Measurements from ENCODE around the gene LRCH1.
"Not testable (repeated sequence)": the region's sequence is repeated elsewhere in the genome, so short reads cannot be mapped to it uniquely, and the experiment has no call there.

Gene LRCH1

DNA sequence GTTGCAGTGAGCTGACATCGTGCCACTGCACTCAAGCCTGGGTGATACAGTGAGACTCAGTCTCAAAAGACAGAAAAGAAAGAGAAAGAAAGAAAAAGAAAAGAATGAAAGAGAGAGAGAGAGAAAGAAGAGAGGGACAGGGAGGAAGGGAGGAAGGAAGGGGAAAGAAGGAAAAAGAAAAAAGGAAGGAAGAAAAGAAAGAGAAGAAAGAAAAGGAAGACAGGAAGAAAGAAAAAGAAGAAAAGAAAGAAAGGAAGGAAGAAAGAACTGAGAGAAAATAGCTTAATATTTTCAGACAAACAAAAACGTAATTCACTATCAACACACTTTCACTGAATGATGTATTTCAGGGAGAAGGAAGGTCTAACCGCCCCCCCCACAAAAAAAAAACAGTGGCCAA is 204.7 kb downstream of the LRCH1 start:
- no peak for FAIRE-seq

DNA sequence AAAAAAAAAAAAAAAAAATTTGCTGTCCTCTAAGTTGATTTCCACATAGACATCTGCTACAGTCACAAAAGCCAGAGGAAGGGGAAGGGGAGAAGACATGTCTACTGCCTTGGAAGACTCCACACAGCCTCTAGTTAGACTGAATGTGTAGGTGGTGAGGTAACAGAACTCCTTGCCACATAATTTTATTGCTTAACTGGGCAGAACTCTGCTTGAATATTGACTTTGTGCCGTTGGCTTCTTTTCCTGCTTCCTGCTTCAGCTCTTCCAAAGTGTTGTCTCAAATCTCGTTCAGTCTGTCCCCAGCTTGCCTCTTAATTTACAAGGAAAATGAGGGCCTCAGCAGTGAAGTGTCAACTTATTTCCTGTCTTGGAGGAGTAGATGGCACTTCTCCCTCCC is 206.9 kb downstream of the LRCH1 start:
- no peak for FAIRE-seq

DNA sequence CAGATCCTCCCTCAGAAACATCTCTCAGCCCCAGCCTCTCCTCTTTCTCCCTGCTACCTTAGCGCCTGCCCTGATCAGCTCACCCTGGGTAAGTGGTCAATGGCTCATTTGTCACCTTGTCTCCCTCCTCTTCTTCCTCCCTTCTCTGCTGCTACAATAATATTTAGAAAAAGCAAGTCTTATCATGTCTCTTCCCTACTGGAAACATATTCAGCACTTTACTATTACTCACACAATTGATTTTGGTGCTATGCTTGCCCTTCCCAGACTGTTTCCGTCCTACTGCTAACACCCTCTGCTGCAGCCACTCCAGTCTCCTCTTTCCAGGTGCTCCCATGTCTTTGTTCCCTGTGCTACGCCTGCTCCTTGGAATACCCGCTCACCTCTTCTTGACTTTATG is 208.2 kb downstream of the LRCH1 start:
- FAIRE-seq = no peak

DNA sequence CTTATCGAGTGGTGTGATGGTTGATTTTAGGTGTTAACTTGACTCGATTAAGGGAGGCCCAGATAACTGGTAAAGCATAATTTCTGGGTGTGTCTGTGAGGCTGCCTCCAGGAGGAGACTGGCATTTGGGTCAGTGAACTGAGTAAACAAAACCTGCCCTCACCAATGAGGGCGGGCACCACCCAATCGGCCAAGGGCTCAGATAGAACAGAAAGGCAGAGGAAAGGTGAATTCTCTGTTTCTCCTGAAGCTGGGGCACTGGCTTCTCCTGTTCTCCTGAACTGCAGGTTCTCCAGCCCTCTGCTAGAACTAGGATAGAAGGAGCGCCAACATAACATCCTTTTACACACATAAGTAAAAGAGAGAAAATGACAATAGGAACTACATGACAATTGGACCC is 208.9 kb downstream of the LRCH1 start:
- no peak for FAIRE-seq

DNA sequence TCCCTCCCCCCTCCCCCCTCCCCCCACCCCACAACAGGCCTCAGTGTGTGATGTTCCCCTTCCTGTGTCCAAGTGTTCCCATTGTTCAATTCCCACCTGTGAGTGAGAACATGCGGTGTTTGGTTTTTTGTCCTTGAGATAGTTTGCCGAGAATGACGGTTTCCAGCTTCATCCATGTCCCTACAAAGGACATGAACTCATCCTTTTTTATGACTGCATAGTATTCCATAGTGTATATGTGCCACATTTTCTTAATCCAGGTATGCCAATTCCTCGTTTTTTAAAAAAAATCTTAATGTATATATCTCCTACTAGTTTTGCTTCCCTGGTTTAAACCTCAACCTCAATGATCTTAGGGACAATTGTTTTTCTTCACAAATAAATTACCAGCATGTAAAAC is 217.0 kb downstream of the LRCH1 start:
- FAIRE-seq = not testable (repeated sequence)

DNA sequence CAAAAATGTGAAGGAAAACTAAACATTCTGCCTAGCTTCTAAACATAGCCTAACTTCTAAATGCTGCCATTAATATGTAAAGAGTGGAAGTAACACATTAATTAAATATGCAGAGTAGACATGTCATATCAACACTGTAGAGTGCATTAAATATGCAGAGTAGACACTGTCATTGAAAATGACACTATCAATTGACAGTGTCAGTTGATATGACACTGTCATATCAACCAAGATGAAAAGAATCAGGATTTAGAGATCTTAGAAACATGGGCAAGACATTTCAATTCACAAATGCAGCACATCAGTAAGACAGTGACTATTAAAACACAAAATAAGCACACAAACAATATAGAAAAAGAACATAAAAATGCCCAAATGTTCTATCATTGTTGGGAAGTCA is 218.7 kb downstream of the LRCH1 start:
- FAIRE-seq = no peak

DNA sequence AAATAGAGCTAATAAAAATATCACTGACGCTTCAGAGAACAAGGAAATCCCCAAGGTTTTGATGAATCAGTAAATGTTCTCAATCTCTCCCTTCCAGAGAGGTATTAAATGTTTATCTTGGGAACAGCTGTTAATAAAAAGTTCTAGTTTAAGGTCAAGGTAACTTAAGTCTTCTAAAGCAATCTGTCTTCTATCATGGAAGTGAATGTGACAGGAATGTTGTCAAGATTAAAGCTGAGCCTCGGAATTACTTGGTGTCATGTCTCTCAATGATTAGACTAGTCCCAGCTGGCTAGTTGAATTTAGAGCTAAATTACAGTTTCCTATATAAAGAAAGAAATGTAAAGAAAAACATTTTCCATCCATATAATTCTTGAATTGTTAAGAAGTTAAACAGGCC is 220.6 kb downstream of the LRCH1 start:
- no peak for FAIRE-seq

DNA sequence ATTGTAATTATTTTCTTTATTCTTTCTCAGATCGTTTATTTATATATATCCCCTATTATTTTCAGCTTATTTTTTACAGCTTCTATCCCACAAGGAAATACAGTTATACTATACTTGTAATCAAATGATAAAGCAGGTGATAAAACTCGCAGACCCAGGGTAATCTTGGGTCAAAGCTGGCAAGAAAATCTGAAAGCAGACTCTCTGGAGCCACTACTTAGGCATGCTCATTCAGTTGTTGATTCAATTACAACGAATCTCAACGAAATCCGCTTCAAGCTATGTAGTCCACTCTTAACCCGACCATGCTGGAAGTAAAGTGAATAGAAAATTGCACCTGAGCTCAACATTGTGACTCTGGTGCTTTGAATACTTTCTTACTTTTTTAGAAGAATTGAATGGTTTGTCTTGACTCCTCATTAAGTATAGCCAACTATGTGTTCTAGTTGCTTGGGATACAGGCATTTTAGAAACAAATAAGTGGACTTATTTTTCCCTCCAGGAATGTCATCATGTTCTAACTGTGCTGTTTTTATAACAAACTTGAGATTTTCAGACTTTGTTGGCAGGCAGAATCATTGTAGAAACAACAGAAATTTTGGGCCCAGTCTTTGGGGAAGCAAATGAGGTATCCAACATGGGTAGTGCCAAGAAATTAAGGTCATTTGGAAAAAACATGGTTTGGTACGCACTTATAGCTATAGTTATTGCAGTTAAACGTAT is 222.6 kb downstream of the LRCH1 start:
- no peak for FAIRE-seq

DNA sequence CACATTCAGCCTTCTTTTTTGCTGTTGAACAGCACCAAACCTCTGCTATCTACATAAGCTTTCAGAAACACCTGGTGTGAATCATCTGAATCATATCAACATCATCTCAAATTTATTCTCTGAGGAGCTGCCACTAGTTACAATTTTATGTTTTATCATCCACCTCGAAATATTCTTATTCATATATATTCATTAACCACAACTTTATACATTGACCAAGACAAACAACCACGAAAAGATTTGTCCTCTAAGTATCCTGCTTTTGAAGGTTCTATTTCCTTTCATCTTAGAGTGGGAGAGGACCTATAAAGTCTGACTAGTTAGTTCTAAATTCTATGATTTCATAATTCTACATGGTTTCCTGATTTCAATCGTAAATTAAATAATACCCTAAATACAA is 225.1 kb downstream of the LRCH1 start:
- no peak for FAIRE-seq

DNA sequence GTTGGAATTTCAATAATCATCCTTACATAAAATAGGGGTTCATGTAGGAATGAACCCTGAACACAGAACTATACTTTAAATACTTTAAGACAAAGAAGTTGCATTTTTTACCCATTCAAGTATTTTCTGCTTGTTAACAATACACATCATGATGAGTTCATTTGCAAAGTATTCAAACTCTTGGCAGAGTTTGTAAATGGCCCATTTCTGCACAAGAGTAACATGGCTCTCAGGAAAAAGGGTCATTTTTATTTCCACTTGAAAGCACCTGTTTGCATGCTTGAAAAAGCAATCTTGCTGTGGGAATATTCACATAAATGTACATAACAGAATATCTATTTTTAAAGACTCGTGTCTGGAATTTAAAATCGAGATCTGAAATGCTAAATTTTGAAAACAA is 225.9 kb downstream of the LRCH1 start:
- peak; percentile 51 for FAIRE-seq

DNA sequence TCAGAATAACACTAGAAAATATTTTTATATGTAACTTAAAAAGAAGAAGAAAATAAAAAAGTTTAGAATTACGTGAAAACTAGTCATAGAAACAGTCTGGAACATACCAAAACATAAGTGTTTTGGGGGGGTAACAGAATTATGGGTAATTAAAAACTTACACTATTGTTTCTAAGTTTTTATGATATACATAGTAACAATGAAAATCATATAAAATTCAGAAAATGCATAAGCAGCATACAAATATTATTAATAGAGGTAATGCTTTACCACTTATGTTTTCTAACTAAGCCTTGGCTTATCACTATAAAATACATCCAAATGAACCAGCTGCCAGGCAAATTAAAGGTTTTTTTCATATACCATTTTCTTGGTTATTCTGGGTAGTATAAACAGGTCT is 229.1 kb downstream of the LRCH1 start:
- FAIRE-seq = peak; percentile 21

DNA sequence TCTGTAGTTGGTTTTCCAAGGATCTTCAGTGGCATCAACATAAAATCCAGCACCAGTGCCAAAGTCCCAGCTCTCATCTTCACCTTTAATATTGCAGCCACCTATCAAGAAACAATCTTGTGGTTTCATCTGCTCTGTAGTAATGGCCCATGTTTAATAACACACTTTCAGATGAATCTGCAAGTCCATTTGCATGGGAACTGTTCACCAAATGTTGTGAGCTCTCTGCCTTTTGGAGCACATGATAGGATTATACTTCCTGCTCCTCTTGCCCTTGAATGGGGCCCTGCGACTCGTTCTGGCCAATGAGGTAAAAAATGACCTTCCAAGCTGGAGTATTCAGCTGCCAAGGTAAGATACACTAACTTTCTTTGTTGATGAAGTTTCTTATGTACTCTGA is 229.7 kb downstream of the LRCH1 start:
- no peak for FAIRE-seq

DNA sequence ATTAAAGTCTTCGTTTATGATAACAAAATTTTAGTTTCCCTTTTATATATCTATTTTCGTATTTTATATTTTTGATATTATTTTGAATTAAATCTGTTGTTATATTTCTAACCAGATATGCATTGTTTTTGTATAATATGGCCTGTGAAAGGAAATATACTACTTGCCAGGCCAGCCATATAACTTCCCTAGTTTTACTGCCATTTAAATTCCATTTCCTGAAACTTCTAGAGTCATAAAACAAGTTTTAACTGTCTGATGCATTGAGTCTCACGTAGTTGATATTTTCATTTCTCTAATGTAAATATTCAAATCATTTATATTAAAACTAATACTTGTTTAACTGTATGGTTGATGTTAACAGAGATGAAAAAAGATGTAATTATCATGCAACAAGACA is 230.5 kb downstream of the LRCH1 start:
- FAIRE-seq = peak; percentile 41

DNA sequence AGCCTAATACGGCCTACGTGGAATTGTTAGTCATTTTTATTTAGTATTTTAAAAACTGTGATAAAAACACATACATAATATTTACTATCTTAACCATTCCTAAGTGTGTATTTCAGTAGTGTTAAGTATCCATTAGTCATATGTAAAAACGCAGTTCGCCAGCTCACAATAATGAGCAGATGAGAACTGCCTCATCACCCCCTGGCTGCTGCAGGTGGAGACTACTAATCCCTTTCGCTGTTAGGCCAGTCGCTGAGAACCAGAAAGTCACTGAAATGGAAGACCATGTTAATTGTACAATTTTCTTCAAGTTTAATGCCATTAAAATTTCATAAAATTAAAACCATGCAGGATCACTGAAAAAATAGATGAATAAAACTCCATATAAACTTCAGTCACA is 242.4 kb downstream of the LRCH1 start:
- FAIRE-seq = no peak

DNA sequence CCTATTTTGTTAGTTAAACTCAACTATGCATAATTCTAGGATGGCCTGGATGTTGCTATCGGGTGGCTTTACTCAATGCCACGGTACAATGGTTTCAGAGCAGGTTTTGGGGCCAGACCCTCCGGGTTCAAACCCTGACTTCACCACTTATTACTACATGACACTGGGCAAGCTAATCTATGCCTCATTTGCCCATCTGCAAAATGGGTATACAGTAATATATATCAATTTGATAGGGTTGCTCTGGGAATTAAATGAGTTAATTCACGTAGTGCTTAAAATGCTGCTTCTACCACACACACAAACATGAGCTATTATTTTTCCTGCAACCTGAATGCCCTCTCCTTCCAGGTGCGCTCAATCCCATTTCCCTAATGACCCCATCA is 243.2 kb downstream of the LRCH1 start:
- FAIRE-seq = no peak

DNA sequence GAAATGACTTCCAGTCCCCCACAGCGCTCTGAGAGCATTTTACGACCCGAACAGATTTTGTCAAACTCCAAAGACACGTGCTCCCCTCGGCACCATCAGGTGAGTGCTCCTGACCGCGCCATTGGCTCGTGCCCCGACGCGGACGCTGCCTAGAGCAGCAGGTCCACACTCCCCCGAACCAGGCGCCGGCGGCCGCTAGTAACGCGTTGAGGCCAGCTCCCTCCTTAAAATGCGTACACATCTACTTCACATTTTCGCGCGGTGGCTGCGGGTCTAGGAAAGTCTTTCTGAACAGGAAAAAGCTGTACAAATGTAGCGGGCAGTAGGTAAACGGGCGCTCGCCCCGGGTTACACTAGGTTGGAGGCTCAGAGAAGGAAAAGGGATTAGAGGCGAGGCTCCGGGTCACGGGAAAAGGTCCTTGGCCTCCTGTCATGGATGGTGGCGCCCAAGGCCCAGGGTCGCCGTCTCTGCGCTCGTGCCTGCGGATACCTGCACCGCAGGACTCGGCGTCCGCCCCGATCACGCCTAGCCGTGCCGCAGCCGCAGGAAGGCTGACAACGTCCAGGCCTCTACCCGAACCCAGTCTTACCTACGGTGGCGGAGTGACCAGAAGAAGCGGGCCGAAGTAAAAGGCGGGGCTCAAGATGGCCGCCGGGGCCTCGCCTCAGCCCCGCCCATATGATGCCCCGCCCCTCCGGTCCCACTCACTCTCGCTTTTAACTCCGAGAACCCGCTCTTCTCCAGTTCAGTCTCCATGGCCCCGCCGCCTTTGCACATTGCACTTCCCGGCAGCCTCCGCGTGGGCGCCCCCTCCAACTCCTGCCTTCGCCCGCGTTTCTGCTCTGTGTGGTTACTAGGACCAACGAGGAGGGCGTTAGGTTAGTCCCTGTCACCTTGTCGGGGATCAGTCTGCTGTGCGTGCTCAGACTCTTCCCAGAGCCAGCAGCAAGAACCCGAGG is 243.8 kb downstream of the LRCH1 start, which contains the start of gene ESD:
ESD (minus strand) TSS at position 647 of the 960 bp plus-strand sequence. CDS start 5,748 bp downstream, outside the sequence.
- no peak for FAIRE-seq

DNA sequence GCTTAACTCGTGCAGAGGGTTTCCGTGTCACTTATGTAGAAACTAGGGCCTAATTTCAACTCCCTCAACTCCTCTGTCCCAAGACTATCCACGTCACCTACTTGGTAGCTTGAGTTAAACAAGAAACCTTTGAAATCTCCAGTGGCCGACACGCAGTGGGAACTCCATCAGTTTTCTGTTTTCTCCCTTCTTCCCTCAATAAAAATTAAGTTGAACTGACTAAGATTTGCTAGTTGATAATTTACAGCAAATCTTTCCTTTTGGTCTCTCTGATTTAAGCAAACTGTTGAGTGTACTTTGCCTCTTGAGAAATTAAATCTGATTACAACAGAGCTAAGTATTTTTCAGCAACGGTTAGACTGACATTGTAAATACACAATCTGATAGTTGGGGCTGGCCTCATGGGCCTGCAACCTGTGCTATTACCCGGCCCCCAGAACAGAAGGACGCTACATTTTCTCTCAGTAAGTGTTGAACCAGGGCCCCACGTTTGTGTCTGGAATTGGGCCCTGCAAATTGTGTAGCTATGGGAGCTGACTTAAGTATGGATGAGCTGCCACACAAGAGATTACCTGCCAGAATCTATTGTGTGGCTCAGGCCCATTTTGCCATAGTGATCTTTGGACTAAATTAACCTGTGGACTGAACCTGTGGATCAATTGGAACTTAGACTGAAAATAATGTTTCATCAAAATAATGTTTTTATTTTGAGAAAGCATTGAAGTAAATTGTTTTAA is 244.7 kb downstream of the LRCH1 start:
- no peak for FAIRE-seq

DNA sequence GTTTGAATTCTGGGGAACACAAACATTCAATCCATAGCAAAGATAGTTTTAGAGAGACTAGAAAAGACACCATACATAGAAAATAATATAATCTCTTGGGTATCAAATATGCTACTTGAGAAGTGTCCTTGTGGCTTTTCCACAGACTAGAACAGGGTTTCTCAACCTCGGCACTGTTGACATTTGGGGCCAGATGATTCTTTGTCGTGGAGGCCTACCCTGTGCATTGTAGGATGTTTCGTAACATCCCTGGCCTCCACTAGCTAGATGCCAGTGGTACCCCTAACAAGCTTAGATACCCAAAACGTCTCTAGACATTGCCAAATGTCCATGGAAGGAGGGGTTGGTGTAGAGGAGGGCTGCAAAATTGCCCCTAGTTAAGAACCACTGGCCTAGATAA is 246.2 kb downstream of the LRCH1 start:
- FAIRE-seq = no peak

DNA sequence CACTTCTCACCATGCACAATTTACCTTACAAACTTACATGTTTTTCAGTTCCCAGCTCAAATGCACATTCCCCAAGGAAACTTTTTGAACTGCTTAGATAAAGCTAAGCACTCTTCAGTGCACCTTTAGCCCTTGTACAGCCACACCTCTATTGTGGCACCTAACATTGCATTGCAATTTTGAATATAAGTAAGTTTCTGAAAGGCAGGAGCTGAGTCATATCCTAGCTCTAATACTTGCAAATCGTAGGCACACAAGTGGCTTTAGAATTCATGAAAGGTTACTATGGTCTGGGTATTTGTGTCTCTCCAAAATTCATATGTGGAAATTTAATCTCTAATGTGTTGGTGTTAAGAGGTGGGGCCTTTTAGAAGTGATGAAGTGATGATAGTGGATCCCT is 248.9 kb downstream of the LRCH1 start:
- FAIRE-seq = no peak
